ACC112 (cell line): ENCODE data around the gene STAT6.
"Not testable (repeated sequence)": the region's sequence is repeated elsewhere in the genome, so short reads cannot be mapped to it uniquely, and the experiment has no call there.

Experiments
- H2AFZ ChIP-seq: fragments of 200-600 bp; sonication (generic); one replicate; pipeline ENCODE4 v1.6.0; 2017; ENCODE audit warnings: antibody characterized with exemption, low read length; ENCODE audit not compliant: unreplicated experiment
- H3K27ac ChIP-seq: fragments of 200-600 bp; sonication (generic); 2 replicates; pipeline ENCODE4 v1.5.1; 2014; ENCODE audit warnings: low read depth, mild to moderate bottlenecking, antibody characterized with exemption, low read length, moderate library complexity
- H3K27me3 ChIP-seq: fragments of 200-600 bp; sonication (generic); 2 replicates; pipeline ENCODE4 v1.6.1; 2014; ENCODE audit warnings: mild to moderate bottlenecking, antibody characterized with exemption, low read length, moderate library complexity, mixed read lengths; ENCODE audit not compliant: insufficient read depth
- H3K36me3 ChIP-seq: fragments of 200-600 bp; sonication (generic); 2 replicates; pipeline ENCODE4 v1.6.1; 2016; ENCODE audit warnings: mild to moderate bottlenecking, antibody characterized with exemption, low read length, moderate library complexity, mixed read lengths; ENCODE audit not compliant: insufficient read depth
- H3K4me1 ChIP-seq: fragments of 200-600 bp; sonication (generic); one replicate; pipeline ENCODE4 v1.6.1; 2016; ENCODE audit warnings: low read length, mixed read lengths; ENCODE audit not compliant: insufficient read depth, unreplicated experiment, control insufficient read depth
- H3K4me3 ChIP-seq: fragments of 200-600 bp; sonication (generic); 2 replicates; pipeline ENCODE4 v1.5.1; 2014; ENCODE audit warnings: mild to moderate bottlenecking, low read depth, low read length
- H3K79me2 ChIP-seq: fragments of 200-600 bp; sonication (generic); one replicate; pipeline ENCODE4 v1.6.0; 2016; ENCODE audit warnings: low read length; ENCODE audit not compliant: control insufficient read depth, unreplicated experiment, insufficient read depth

STAT6 gene

DNA sequence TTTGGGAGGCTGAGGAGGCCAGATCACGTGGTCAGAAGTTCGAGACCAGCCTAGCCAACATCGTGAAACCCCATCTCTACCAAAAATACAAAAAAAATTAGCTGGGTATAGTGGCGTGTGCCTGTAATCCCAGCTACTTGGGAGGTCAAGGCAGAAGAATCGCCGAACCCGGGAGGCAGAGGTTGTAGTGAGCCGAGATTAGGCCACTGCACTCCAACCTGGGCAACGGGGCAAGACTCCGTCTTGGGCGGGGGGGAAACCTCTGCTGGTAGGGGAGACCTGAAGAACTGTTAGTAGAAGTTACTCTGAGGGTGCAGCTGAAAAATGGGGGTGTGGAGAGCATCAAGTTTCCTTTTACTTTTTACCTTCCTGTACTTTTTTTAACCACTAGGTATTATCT is 14.9 kb upstream of the STAT6 start:
- H3K36me3 ChIP-seq: no peaks in the 10 kb centered on the region
- no peak overlapping the region for H3K27ac ChIP-seq
- peaks cover 15% of the 10 kb centered on the region for H3K4me1 ChIP-seq
- H2AFZ ChIP-seq: no peak overlapping the region
- H3K79me2 ChIP-seq: peaks cover 26% of the 10 kb centered on the region
- H3K4me3 ChIP-seq: no peak overlapping the region
- no peaks in the 10 kb centered on the region for H3K27me3 ChIP-seq

DNA sequence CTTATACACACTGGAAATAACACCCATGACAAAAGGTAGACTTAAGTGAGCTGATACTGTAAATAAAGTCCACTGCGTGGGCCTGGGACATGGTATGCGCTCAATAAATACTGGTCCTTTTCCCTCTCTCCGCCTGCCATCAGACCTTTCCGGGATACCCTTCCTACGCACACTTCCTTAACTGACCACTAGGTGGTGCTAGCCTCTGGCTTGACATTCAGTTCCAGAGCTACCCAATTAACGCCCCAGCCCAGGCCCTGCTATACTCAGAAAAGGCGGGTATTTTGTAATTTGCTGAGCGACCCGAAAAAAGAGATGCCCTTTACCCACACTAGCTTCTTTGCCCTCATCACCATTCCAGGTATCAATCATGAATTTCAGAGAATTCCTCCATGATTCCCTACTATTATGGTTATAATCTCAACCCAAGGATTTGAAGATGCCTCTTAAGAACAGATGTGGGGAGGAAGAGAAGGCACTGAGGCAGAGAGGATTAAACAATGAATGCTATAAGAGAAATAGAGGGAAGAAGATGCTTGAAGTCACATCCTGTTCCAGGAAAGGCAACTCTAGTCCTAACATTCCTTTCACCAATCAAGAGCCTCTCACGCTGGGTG is 13.2 kb upstream of the STAT6 start:
- no peak overlapping the region for H3K4me3 ChIP-seq
- no peak overlapping the region for H3K27ac ChIP-seq
- peaks cover 11% of the 10 kb centered on the region for H3K4me1 ChIP-seq
- H3K27me3 ChIP-seq: no peaks in the 10 kb centered on the region
- H3K36me3 ChIP-seq: no peaks in the 10 kb centered on the region
- peaks cover 9% of the 10 kb centered on the region for H3K79me2 ChIP-seq
- no peak overlapping the region for H2AFZ ChIP-seq

DNA sequence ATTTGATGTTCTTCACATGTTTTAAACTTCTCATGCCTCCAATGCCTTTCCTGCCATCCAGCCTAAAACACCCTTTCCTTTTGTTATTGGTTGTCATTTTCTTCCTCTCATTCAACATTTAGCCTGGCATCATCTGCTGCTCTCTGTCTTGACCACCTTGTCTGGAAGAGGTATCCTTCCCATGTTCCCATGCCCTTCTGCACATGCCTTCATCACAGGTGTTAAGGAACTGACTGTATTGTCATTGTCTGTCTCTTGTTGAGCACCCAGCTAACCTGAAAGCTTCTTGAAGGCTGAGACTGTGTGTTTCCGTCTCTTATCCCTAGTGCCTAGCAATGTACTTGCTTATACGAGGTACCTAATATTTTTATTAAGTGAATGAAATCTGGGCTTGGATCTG is 12.7 kb upstream of the STAT6 start:
- no peaks in the 10 kb centered on the region for H3K36me3 ChIP-seq
- H2AFZ ChIP-seq: no peak overlapping the region
- no peak overlapping the region for H3K4me3 ChIP-seq
- peaks cover 17% of the 10 kb centered on the region for H3K4me1 ChIP-seq
- H3K79me2 ChIP-seq: peaks cover 4% of the 10 kb centered on the region
- H3K27me3 ChIP-seq: no peaks in the 10 kb centered on the region
- no peak overlapping the region for H3K27ac ChIP-seq

DNA sequence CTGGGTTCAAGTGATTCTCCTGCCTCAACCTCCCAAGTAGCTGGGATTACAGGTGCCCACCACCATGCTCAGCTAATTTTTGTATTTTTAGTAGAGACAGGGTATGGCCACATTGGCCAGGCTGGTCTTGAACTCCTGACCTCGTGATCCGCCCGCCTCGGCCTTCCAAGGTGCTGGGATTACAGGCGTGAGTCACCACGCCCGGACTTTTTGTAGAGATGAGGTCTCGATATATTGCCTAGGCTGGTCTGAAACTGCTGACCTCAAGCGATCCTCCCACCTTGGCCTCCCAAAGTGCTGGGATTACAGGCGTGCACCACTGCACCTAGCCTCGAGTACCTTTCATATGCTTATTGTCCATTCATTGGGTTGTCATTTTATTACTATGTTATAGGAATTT is 9.6 kb upstream of the STAT6 start:
- H3K27me3 ChIP-seq, H3K4me3 ChIP-seq, H2AFZ ChIP-seq, H3K79me2 ChIP-seq, H3K36me3 ChIP-seq, H3K27ac ChIP-seq: not testable (repeated sequence)
- H3K4me1 ChIP-seq: peaks cover 16% of the 10 kb centered on the region

DNA sequence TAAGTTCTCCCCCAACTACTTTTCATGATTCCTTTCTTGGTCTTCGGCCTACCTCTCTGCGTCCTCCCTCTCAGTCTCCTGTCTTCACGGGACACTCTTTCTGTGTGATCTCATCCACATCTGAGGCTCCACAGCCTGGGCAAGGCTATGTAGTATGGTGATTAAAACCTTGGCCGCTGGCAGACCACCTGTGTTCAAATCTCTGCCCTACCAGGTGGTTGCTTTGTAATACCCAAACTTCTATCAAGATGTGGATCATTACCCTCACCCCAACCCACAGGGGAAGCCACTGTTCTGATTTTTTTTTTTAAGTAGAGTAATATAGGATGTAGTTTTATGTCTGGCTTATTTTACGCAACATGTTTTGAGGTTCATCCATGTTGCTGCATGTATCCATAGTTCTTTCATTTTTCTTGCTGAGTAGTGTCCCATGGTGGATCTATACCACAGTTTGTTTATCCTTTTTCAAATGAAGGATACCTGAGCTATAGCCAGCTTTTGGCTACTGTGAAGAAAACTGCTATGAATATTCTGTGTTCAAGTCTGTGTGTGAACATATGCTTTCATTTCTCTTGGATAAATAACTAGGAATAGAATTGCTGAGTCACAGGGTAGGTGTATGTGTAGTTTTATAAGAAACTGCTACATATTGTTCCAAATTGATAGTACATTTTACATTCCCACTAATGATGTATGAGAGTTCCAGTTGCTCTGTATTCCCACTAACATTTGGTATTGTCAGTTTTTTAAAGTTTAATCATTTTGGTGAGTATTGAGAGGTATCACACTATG is 8.3 kb upstream of the STAT6 start:
- Histone ChIP-seq H3K4me3 (no peak overlapping the region), H2AFZ (peak overlapping the region; percentile 56)

DNA sequence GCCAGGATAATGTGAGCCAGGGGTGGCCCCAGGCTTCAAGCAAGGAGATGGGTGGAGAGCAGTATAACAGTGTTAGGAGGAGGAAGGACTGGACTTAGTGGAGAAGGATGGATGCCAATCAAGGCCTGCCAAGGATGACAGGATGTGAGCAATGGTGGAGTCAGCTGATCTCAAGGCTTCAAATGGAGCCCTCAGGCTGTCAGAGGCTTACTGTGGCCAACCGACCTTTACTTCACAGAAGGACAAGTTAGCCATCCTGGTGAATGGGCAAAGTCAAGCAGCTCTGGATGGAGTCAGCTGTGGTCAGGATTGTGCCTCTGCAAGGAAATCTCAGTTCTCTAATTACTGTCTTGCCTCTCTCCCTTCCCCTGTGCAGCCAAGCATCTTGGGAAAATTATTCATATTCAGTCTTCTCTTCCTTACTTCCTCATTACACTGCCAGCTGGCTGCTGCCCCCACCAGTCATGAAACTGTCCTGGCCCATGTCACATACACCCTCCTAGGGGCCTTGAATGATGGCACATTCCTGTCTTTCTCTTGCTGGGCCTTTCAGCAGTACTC is 7.6 kb upstream of the STAT6 start:
- Histone ChIP-seq H3K4me3 (no peak overlapping the region), H3K4me1 (peaks cover 16% of the 10 kb centered on the region), H3K27me3 (no peaks in the 10 kb centered on the region), H3K36me3 (no peaks in the 10 kb centered on the region), H3K79me2 (no peaks in the 10 kb centered on the region), H2AFZ (peak overlapping the region; percentile 56), H3K27ac (peak overlapping the region; percentile 44)

More for the DNA sequence above, 8.3 kb upstream of the STAT6 start:
- peak overlapping the region; percentile 44 for H3K27ac ChIP-seq
- no peaks in the 10 kb centered on the region for H3K79me2 ChIP-seq
- H3K36me3 ChIP-seq: no peaks in the 10 kb centered on the region
- peaks cover 16% of the 10 kb centered on the region for H3K4me1 ChIP-seq
- no peaks in the 10 kb centered on the region for H3K27me3 ChIP-seq

DNA sequence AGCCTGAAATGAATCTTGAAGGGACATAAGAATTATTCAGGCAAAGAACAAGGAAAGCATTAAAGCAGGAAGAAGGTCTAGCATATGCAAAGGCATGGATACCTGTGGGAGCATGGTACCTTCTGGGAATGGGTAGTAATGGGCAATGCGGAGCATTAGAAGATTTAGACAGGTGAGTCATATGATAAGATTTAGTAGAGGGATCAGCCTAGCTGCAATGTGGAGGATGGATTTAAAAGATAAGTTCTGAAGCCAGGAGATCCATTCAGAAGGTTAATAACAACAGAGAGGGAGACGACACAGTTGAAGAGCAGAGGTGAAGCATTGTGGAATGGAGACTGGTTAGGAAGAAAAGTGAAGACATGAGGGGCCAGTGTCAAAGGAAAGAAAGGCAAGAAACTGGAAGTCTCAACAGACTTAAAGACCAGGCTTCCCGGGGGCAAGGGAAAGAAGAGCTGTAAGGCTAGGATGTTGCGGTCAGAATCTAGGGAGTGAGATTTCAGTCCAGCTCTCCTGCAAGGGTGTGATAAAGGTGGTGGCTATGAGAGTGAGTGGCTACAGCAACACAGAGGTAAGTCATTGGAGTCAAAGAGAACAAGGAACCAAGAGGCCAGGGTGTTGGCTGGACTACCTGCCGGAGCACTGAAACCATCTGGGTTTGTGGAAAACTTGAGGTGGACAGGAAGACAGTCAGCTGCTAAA is 5.6 kb upstream of the STAT6 start:
- Histone ChIP-seq H2AFZ (no peak overlapping the region), H3K36me3 (no peaks in the 10 kb centered on the region), H3K4me3 (no peak overlapping the region), H3K79me2 (no peaks in the 10 kb centered on the region), H3K4me1 (peaks cover 24% of the 10 kb centered on the region), H3K27ac (no peak overlapping the region), H3K27me3 (no peaks in the 10 kb centered on the region)

DNA sequence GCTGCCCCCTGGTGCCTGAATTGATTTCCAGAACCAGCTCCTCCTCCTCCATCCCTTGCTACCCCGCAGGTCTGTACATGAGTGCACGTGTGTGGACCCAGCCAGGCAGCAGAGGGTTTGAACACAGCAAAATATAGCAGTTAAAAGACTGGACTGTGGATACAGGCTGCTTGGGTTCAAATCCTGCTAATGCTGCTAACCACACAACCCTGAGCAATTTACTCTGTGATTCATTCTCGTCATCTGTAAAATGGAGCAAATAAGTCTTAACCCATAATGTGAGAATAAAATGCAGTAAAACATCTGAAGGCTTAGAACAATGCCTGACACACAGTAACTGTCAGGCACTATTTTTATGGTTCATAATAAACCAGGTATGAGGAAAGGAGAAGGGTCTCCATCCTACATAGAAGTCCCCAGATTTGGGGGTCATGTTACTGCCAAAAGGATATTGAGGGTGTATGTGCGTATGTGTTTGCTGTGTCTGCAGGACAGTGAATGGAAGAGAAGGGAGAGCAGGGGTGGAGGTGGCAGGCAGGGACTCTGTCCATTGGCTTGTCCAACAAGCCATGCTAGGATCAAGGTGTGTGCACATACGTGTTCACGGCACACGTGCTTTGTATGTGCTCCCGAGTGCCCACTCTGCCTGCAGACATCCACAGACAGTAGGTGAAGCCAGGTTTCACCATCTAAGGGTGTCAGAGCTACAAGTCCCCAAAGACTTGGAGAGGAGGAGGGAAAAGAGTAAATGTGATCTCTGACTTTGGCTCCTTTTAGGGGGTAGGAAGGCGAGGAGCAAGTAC is 1.5 kb upstream of the STAT6 start:
- H3K79me2 ChIP-seq: peaks cover 27% of the 10 kb centered on the region
- H3K36me3 ChIP-seq: no peaks in the 10 kb centered on the region
- H3K4me3 ChIP-seq: peak overlapping the region; percentile 85
- H2AFZ ChIP-seq: no peak overlapping the region
- peak overlapping the region; percentile 94 for H3K27ac ChIP-seq
- no peaks in the 10 kb centered on the region for H3K27me3 ChIP-seq
- peaks cover 16% of the 10 kb centered on the region for H3K4me1 ChIP-seq

DNA sequence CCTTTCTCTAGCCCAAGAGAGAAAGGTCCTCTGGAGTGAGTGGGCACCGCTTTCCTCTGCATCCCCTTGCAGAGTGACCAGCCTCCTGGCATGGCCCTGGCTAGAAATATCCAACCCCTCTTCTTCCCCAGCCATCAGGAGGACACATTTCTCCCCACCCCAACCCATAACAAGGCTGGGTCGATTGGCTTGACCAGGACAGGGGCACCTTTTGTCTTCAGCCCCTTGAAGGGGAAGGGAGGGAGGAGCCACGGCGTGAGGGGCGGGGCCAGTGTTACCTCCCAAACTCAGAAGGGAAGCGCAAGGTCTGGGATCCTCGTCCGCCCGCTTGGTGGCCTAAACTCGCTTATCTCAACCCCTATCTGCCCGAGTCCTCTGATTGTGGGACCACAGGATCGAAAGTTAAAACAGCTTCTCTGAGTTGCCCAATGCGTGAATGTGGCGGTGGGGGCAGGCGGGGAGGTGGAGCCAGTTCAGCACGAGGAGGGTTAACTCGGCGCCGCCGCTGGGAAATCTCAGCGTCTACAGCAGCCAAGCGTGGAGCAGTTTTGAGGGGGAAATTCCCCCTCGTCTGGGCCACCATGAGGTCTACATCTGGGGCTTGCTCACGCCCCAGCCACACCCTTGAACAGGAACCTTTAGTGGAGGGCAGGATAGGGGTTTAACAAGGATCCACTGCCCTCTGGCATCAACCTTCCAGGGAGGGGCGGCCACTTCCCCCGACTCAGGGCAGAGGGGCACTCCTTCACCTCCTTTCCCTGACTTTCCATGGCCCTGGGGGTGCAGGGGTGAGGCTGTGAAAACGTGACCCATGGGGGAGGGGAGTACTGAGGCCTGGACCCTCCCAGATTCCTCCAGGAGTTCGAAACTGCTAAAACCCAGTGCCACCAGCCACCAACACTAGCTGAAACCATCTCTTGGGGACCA is 795 bp downstream of the STAT6 start:
- peak overlapping the region; percentile 85 for H3K4me3 ChIP-seq
- no peaks in the 10 kb centered on the region for H3K36me3 ChIP-seq
- H3K27me3 ChIP-seq: no peaks in the 10 kb centered on the region
- H3K79me2 ChIP-seq: peaks cover 30% of the 10 kb centered on the region
- peaks cover 16% of the 10 kb centered on the region for H3K4me1 ChIP-seq
- no peak overlapping the region for H2AFZ ChIP-seq
- H3K27ac ChIP-seq: peak overlapping the region; percentile 94
